Measurements from ENCODE around the gene B9D1. TPM values are rescaled to one million over a fixed set of nuclear protein-coding genes. Genes with fewer than 3 reads are reported as not detected.

Gene B9D1
- total RNA-seq, 1 donor from 2014 or later, result 12.4 TPM

DNA sequence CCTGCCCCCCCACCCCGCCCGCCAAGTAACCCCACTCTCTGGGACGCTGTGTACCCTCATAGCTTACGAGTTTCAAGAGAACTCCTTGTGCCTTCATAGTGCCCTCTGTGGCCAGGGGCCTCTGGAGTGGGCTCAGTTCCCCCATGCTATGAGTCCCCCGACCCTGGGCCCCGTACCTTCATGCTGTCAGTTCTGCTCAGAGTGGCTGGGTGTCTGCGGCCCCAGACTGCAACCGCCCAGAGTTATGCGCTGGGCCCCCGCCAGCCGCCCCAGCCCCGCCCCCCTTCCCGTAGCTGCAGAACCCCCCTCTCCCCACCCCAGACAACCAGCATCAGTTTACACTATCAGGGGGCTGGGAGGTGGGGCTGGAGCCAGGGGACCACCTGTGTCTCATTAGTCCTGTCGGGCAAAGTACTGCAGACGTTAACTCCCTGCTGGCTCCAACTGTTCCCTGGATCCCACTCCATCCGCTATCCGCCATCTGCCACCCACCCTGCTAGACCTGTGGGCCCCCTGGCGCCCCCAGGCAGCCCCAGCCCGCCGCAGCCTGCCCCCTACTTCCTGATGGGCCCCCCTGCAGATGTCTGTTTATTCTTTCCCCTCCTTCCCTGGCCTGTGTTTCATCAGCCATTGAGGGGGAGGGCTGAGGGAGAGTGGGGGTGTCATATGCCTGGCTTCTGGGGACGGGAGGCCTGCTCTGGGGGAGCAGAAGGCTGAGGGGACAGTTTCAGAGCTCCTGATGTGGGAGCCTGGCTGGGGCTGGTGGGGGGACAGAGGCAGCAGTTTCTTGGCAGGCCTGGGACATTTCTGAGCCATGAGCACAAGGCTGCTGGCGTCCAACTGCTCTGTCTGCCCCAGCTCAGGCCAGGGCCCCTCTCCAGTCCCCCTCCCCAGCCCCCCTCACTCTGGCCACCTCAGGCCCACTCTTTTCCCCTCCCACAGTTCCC is 24.7 kb upstream of the B9D1 start, which contains the start of gene MFAP4:
Gene MFAP4 (minus strand): TSS at position 217 of the 947 bp plus-strand sequence. CDS start 35 bp downstream, at position 182.
- TF ChIP-seq, protein P1, sequence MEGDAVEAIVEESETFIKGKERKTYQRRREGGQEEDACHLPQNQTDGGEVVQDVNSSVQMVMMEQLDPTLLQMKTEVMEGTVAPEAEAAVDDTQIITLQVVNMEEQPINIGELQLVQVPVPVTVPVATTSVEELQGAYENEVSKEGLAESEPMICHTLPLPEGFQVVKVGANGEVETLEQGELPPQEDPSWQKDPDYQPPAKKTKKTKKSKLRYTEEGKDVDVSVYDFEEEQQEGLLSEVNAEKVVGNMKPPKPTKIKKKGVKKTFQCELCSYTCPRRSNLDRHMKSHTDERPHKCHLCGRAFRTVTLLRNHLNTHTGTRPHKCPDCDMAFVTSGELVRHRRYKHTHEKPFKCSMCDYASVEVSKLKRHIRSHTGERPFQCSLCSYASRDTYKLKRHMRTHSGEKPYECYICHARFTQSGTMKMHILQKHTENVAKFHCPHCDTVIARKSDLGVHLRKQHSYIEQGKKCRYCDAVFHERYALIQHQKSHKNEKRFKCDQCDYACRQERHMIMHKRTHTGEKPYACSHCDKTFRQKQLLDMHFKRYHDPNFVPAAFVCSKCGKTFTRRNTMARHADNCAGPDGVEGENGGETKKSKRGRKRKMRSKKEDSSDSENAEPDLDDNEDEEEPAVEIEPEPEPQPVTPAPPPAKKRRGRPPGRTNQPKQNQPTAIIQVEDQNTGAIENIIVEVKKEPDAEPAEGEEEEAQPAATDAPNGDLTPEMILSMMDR (IDR thresholded peaks at IDR 0.05; ENCODE audit: insufficient read depth, low read length, severe bottlenecking), result no peak
- Histone ChIP-seq H3K4me3 (ENCODE audit: low read depth, low read length) (no peak within 1 kb of the TSS), H3K27me3 (ENCODE audit: control insufficient read depth, insufficient read depth, low read length) (no peaks in the 10 kb centered on the region), H3K36me3 (ENCODE audit: control insufficient read depth, insufficient read depth, low read length) (peaks cover 14% of the 10 kb centered on the region)
- FAIRE-seq (no peak), DNase-seq (ENCODE audit: low read depth) (no peak)

DNA sequence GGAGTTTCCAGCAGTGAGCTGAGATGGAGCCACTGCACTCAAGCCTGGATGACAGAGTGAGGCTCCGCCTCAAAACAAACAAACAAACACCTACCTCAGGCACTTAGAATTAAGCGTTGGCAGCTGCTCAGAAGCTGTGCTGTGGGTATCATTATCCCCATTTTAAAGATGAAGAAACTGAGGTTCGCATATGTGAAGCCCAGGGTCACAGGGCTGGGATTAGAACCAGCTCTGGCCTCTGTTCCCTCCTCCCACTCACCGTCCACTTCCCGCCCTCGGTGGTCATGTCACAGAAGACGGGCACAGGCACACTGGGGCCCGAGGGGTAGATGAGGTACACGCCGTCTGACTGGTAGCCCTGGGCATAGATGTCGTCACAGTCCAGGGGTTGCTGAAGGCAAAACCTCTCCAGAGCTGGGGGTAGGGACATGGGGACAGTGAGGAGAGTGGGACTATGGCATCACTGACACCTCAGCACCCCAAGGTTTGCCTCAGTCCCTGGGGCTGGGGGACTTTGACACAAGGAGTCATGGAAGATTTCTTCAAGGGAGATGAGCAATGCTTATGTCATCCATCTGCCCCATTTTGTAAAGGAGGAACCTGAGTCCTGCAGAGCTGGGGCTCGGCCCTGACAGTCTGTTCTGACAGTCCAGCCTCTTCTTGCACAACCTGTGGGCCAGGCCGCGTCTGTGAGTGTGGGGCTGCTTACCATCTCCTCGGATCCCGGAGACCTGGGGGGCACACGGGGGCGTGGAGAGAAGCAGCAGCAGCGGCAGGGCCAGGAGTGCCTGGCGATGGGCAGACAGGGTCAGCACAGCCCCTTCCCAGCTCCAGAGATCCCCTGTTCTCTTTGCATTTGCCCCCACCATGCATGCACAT is 23.8 kb upstream of the B9D1 start:
- Histone ChIP-seq H3K27me3 (ENCODE audit: control insufficient read depth, insufficient read depth, low read length) (no peaks in the 10 kb centered on the region), H3K36me3 (ENCODE audit: control insufficient read depth, insufficient read depth, low read length) (peaks cover 23% of the 10 kb centered on the region), H3K4me3 (ENCODE audit: low read depth, low read length) (no peak overlapping the region)
- peak; percentile 58 for FAIRE-seq
- TF ChIP-seq, protein P1 (IDR thresholded peaks at IDR 0.05; ENCODE audit: insufficient read depth, low read length, severe bottlenecking), result no peak
- DNase-seq (ENCODE audit: low read depth), result peak; percentile 95

DNA sequence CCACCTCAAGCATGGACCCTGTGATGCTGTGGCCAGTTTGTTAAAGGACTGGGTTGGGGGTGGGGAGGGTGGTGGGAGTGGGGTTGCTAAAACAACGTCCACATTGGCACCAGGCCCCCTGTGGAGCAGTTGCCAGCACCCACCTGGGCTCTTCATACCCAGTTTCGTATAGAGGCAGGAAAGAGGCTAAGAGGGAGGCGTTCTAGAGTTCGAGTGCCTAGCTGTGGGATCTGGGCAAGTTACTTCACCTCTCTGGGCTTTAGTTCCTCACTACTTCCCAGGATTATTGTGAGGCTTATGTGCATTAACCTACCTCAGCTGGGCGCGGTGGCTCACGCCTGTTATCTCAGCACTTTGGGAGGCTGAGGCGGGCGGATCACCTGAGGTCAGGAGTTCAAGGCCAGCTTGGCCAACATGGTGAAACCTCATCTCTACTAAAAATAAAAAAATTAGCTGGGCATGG is 23.0 kb upstream of the B9D1 start:
- H3K36me3 ChIP-seq (ENCODE audit: control insufficient read depth, insufficient read depth, low read length), result peaks cover 30% of the 10 kb centered on the region
- no peak overlapping the region for H3K4me3 ChIP-seq (ENCODE audit: low read depth, low read length)
- DNase-seq (ENCODE audit: low read depth) (no peak), FAIRE-seq (no peak)
- TF ChIP-seq, protein P1 (IDR thresholded peaks at IDR 0.05; ENCODE audit: insufficient read depth, low read length, severe bottlenecking), result no peak
- H3K27me3 ChIP-seq (ENCODE audit: control insufficient read depth, insufficient read depth, low read length), result no peaks in the 10 kb centered on the region

DNA sequence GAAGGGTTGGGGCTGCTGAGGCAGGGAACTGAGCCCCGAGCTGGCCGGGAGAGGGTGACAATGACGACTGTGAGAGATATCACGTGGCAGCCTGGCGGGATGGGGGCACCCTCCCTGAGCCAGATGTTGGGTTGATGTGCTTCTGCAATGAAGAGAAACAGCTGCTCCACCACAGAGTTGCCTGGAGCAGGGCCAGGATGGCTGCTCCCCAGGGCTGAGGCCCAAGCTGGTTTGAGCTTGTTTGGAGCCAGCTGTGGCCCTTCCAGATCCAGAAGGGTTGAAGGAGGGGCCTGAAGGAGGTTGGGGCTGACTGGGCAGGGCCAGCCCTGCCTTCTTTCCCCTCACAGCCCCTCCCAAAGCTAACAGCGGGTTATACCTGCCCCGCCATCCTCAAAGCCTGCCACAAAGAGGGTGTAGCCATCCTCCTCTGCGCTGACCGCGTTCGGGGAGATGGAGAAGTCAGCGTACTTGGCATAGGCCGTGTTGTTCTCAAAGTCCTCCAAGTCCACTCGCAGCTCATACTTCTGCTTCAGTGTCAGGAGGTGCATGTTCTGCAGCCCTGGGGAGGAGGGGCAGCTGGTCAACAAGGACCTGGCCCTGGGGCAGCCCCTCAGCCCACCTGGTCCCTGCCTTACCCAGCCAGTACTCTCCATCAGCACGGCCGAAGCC is 22.3 kb upstream of the B9D1 start:
- DNase-seq (ENCODE audit: low read depth) (peak; percentile 57), FAIRE-seq (no peak)
- Histone ChIP-seq H3K27me3 (ENCODE audit: control insufficient read depth, insufficient read depth, low read length) (no peaks in the 10 kb centered on the region), H3K36me3 (ENCODE audit: control insufficient read depth, insufficient read depth, low read length) (peaks cover 35% of the 10 kb centered on the region), H3K4me3 (ENCODE audit: low read depth, low read length) (no peak overlapping the region)
- TF ChIP-seq, protein P1 (IDR thresholded peaks at IDR 0.05; ENCODE audit: insufficient read depth, low read length, severe bottlenecking), result no peak

DNA sequence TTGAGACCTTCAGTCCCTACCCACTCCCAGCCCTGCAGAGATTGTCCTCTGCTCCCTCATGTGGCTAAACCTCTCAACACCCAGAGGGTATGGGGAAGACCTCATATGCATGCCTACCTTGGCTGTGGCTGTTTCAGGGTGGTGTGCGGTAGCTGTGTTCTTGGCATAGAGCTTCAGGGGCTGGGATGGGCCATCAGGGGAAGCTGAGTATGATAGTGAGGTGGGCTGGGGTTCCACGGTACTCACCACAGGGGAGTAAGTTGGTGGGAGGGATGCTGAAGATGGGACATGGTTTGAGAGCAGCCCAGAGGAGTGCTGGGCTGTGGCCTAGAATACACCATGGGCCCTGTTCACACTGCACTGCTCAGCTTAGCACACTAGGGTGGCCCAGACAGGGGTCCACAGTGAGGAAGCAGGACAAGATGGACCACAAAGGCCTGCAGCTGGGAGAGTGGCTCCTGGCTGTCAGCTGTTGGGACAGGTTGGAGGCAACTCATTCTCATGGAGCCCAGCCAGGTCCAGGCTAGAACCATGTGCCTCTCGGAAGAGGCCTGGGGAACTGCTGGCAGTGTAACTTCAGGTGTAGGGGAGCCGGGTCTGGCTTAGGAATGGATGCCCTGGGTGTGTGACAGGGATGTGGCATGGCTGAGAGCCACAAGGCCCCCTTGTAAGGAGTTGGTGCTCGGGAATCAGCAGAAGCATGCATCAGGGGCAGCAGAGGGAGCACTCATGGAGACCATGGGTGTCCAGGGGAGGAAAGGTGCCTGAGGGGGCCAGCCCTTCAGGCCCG is 21.4 kb upstream of the B9D1 start:
- H3K27me3 ChIP-seq (ENCODE audit: control insufficient read depth, insufficient read depth, low read length), result no peaks in the 10 kb centered on the region
- DNase-seq (ENCODE audit: low read depth) (no peak), FAIRE-seq (no peak)
- H3K4me3 ChIP-seq (ENCODE audit: low read depth, low read length), result no peak overlapping the region
- TF ChIP-seq, protein P1 (IDR thresholded peaks at IDR 0.05; ENCODE audit: insufficient read depth, low read length, severe bottlenecking), result no peak
- H3K36me3 ChIP-seq (ENCODE audit: control insufficient read depth, insufficient read depth, low read length), result peaks cover 35% of the 10 kb centered on the region

Data from bronchial epithelial cell (primary cell).